HG02852 (cell line): Measurements from ENCODE around the gene MPRIP.
"Not testable (repeated sequence)": the region's sequence is repeated elsewhere in the genome, so short reads cannot be mapped to it uniquely, and the experiment has no call there.

Experiments used
- ATAC-seq: cut with Tn5 transposase; IDR thresholded peaks from one replicate; pipeline ENCODE4 v1.9.1; 2021; ENCODE audit warnings: mild to moderate bottlenecking, moderate library complexity; ENCODE audit not compliant: unreplicated experiment

Gene MPRIP

GRCh38 chr17:17180741-17181525 is 138.7 kb downstream of the MPRIP start:
- no peak for ATAC-seq

- ATAC-seq: no peak
Measured at GRCh38 chr17:17181666-17182597, 139.7 kb downstream of the MPRIP start.

DNA sequence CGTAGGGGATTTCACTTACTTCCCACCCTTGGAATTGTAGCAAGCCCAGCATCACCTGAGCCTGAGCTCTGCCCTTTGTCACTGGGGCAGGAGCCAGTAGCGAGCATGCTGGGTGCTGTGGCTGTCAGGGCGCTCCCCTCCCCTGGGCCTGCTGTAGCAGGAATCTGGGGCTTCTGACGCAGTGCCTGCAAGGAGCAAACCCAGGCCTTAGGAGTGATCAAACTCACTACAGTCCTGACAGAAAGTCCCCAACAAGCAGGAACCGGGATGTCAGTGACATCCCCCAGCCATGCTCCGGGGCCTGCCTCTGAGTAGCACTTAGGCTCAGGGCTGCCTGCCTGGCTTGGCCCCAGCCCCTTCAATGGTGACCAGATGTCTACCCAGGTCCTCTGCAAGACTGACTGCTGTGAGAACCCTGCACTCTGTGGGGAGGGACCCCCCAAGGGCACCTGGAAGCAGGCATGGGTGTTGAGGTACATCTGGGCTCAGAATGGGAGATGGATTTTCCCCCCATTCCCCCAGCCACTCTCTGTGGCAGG is 140.4 kb downstream of the MPRIP start:
- no peak for ATAC-seq

GRCh38 chr17:17183744-17184143 is 141.5 kb downstream of the MPRIP start:
- ATAC-seq: no peak

- not testable (repeated sequence) for ATAC-seq
Measured at GRCh38 chr17:17184985-17185757, 142.9 kb downstream of the MPRIP start.

GRCh38 chr17:17186051-17186450 is 143.8 kb downstream of the MPRIP start:
- ATAC-seq: peak; percentile 70

DNA sequence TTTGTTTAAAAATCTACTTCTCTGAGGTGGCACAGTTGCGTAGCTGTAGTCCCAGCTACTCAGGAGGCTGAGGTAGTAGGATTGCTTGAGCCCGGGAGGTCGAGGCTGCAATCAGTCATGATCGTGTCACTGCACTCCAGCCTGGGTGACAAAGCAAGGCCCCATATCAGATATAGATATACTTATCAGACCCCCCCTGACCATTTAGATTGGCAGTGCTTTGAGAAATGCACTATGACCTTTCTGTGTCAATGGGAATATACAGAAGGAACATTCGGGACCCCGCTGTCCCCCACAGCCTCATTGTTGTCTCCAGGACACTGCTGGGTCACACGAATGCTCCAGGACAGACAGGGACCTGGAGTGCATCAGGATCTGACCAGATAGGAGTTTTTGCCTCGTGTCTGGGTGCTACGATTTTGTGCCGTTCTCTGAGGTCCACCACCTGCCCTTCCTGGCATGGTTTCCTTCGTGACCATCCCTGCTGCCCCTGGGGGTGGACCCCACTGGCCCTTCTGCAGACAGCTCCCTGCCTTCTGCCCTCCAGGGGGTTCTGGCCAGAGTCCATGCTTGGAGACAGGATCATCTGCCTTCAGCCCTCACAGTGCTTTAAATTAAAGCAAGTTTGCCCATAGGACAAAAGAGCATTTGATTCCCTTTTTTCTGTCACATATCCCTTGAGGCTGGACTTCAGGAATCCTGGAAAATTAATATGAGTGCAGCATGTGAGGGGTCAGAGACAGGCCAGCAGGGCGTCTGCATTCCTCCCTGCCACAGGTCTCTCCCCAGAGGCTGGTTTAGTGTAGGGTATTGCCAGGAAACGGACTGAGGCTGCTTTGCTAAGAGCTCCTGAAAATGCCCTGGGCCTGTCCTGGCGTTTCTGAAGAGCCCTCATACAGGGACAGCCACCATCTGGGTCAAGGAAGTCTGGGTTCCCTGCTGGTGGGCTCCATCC is 144.6 kb downstream of the MPRIP start:
- no peak for ATAC-seq

GRCh38 chr17:17188586-17188985 is 146.3 kb downstream of the MPRIP start:
- no peak for ATAC-seq

DNA sequence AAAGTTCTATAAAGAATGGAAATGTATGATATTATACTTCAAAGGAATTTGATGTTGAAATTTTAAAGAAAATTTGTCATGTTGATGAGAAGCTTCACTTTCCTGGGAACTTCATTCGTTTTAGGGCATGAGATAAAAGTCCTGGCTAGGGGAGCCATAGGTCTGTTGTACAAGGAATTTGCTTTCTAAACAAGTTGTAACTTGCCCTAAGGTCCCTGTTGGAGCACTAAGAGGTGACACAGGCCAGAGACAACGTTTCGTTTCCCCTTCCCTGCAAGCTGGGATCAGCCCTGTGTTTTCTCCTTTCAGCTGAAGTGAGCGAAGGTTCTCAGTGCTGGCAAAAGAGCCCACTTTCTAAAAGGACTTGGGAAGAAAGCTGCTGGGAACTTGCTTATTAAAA is 147.3 kb downstream of the MPRIP start:
- no peak for ATAC-seq

DNA sequence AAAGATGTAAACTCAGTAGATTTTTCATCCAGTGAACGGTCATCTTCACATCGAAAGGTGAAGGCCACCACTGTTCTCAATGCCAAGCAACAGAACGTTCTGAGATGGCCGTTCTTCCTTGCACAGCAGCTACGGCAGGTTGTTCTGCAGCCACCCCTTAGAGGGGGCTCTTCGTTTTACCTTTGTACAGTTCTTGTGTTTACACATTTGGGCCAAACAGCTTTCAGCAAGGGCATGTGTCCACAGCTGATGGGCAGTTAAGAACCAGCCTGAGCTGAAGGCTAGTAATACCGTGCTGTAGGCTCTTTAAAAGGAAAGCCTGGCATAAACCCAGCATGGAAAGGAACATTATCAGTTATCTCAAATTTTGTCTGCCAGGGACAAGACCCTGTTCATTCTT is 147.9 kb downstream of the MPRIP start:
- no peak for ATAC-seq

- no peak for ATAC-seq
Measured at GRCh38 chr17:17191346-17191792, 149.1 kb downstream of the MPRIP start.

GRCh38 chr17:17191961-17192381 is 149.7 kb downstream of the MPRIP start:
- no peak for ATAC-seq

- ATAC-seq: not testable (repeated sequence)
Measured at GRCh38 chr17:17195466-17195865, 153.2 kb downstream of the MPRIP start.

DNA sequence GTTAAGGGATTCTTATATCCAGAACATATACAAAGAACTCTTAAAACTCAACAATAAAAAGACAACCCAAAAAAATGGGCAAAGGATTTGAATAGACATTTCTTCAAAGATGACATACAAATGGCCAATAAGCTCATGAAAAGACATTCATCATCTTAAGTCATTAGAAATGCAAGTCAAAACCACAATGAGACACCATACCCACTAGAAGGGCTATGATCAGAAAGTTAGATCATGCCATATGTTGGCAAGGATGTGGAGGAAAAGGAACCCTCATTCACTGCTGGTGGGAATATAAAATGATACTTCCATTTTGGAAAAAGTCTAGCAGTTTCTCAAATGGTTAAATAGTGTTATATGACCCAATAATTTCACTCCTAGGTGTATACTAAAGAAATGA is 154.5 kb downstream of the MPRIP start:
- ATAC-seq: no peak

DNA sequence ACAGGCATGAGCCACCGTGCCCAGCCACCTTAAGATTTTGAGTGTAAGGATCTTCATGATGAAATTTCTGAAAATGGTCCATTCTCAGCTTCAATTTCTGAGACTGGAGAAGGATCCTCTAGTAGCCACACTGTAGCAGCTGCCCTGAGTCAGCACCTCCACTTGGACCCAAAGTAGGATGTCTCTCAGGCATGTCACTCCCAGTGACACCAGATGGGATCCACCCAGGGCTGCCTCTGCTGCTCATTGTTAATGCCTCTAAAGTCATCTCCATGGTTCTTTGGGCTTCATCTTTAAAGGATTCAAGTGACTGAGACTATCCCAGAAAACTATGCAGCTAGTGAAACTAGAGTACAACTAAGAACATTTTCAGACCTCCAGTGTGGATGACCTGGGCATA is 156.0 kb downstream of the MPRIP start:
- no peak for ATAC-seq

- ATAC-seq: no peak
Measured at GRCh38 chr17:17200311-17200710, 158.1 kb downstream of the MPRIP start.

DNA sequence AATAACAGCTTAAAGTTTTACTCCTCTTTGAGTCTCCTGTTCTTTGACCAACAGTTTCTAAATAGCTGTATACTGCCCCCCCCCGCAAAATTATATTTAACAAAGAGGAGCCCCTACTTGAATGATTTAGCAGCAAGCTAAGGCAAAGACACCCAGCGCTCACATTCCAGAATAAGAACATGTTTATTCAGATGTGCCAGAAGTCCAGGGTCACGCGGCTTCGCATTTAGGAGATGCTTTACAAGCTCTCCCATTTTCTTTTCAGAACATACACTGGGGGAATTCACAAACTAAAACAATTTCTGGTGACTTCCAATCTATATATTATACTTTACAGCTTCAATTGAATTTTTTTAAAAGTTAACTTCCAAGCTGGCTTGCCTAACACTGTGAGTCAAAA is 158.6 kb downstream of the MPRIP start:
- ATAC-seq: no peak

DNA sequence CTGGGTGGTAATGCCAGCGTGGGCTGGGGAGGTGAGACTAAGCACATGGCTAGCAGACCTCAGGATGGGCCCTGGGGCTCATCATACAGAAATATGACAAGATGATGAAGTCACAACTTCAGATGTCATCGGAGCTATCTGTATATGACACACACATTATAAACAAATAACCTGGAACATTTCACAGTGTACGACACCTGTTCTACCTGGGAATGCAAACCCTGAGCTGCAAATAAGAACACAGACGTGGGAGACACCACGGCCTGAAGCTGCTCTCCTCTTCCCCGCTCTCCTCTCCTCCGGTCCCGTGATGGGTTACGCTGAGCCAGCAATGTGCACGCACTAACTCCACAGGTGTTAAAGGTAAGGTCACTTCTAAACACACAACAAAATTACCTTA is 159.0 kb downstream of the MPRIP start:
- no peak for ATAC-seq

DNA sequence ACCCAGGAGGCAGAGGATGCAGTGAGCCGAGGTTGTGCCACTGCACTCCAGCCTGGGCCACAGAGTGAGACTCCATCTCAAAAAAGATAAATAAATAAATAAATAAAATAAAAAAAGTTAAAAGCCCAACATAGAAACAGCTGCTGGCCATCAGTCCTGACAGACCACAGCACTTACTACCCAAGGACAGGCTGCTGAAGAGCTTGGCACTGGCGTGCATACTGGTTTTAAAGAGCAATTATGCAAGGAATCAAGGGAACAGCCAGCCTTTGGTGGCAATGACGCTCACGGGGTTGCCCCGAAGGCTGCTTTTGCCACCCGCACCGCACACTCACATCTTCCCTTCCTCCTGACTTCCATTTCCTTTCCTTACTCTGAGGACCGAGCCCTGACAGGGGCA is 159.7 kb downstream of the MPRIP start:
- no peak for ATAC-seq
